GM12874 (cell line): ENCODE data around the gene RHPN2.

ENCODE experiments used
- TF ChIP-seq, protein P1 (sequence below): IDR thresholded peaks from 2 replicates; pipeline ENCODE4 v1.5.1; 2011; ENCODE audit warnings: low read depth, mild to moderate bottlenecking, control low read depth, low read length, moderate library complexity; ENCODE audit not compliant: insufficient read depth

The RHPN2 gene

DNA sequence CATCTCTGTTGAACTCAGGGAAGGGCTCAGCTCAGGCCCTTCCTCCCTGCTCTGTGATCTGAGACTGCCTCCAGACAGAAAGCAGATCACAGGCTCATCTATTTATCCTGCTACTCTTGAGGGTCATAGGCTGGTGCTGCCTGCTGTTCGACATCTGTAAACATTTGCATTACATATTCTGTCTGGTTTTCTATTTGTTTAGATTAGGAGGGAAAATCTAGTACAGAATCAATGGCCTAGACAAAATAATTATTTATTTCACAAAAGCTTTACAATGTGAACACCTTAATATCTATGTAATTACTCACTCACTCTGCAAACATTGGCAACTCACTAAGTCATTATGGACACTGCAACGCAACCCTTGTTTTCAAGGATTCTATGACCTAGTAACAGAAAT, 135.9 kb downstream of the RHPN2 start:
- TF ChIP-seq, protein P1, sequence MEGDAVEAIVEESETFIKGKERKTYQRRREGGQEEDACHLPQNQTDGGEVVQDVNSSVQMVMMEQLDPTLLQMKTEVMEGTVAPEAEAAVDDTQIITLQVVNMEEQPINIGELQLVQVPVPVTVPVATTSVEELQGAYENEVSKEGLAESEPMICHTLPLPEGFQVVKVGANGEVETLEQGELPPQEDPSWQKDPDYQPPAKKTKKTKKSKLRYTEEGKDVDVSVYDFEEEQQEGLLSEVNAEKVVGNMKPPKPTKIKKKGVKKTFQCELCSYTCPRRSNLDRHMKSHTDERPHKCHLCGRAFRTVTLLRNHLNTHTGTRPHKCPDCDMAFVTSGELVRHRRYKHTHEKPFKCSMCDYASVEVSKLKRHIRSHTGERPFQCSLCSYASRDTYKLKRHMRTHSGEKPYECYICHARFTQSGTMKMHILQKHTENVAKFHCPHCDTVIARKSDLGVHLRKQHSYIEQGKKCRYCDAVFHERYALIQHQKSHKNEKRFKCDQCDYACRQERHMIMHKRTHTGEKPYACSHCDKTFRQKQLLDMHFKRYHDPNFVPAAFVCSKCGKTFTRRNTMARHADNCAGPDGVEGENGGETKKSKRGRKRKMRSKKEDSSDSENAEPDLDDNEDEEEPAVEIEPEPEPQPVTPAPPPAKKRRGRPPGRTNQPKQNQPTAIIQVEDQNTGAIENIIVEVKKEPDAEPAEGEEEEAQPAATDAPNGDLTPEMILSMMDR, result no peak
